Effector memory CD4-positive, alpha-beta T cell (primary cell): ENCODE results near the gene RNF144A.
"Not testable (repeated sequence)": the region's sequence is repeated elsewhere in the genome, so short reads cannot be mapped to it uniquely, and the experiment has no call there.

Experiments
- DNase-seq, 3 donors: peaks; one replicate each; pipeline ENCODE4 v3.0.0-alpha.2; 2020
- H3K27ac ChIP-seq: 2 replicates; pipeline ENCODE4 v1.7.0; 2013; ENCODE audit warnings: mild to moderate bottlenecking, low read length, moderate library complexity; ENCODE audit not compliant: insufficient read depth, poor library complexity, severe bottlenecking
- H3K27me3 ChIP-seq: replicated peaks from 2 replicates; pipeline ENCODE4 v1.7.0; 2013; ENCODE audit warnings: mild to moderate bottlenecking, low read length; ENCODE audit not compliant: insufficient read depth, control insufficient read depth, poor library complexity, severe bottlenecking
- H3K36me3 ChIP-seq: 2 replicates; pipeline ENCODE4 v1.7.0; 2013; ENCODE audit warnings: mild to moderate bottlenecking, low read length, moderate library complexity; ENCODE audit not compliant: control insufficient read depth, insufficient read depth
- H3K4me1 ChIP-seq: 2 replicates; pipeline ENCODE4 v1.7.0; 2013; ENCODE audit warnings: low read length, mild to moderate bottlenecking; ENCODE audit not compliant: control insufficient read depth, insufficient read depth, poor library complexity, severe bottlenecking
- H3K4me3 ChIP-seq: 2 replicates; pipeline ENCODE4 v1.7.0; 2013; ENCODE audit warnings: low read length, low read depth, mild to moderate bottlenecking; ENCODE audit not compliant: insufficient read depth, poor library complexity, severe bottlenecking
- H3K9me3 ChIP-seq: 2 replicates; pipeline ENCODE4 v1.7.0; 2013; ENCODE audit warnings: mild to moderate bottlenecking, low read length, moderate library complexity; ENCODE audit not compliant: control insufficient read depth

Gene RNF144A

GRCh38 chr2:6934758-6935651 is 17.8 kb downstream of the RNF144A start:
- Histone ChIP-seq H3K27me3 (no peaks in the 10 kb centered on the region), H3K9me3 (no peaks in the 10 kb centered on the region), H3K4me1 (peaks cover 4% of the 10 kb centered on the region), H3K4me3 (no peak overlapping the region), H3K27ac (no peak overlapping the region), H3K36me3 (no peaks in the 10 kb centered on the region)
- no peak for DNase-seq

GRCh38 chr2:6935652-6936020 is 18.4 kb downstream of the RNF144A start:
- H3K4me3 ChIP-seq, H3K36me3 ChIP-seq, DNase-seq, H3K4me1 ChIP-seq, H3K27me3 ChIP-seq, H3K9me3 ChIP-seq, H3K27ac ChIP-seq: not testable (repeated sequence)

- H3K4me3 ChIP-seq, result no peak overlapping the region
- H3K27ac ChIP-seq, result no peak overlapping the region
- DNase-seq, result no peak
Observed at GRCh38 chr2:6937157-6937556, 19.9 kb downstream of the RNF144A start.

GRCh38 chr2:6937582-6937981 is 20.4 kb downstream of the RNF144A start:
- no peak for DNase-seq
- Histone ChIP-seq H3K4me3 (no peak overlapping the region), H3K4me1 (peaks cover 4% of the 10 kb centered on the region), H3K27ac (no peak overlapping the region), H3K36me3 (peaks cover 11% of the 10 kb centered on the region), H3K9me3 (no peaks in the 10 kb centered on the region), H3K27me3 (no peaks in the 10 kb centered on the region)

More at GRCh38 chr2:6937157-6937556, 19.9 kb downstream of the RNF144A start:
- Histone ChIP-seq H3K9me3 (no peaks in the 10 kb centered on the region), H3K27me3 (no peaks in the 10 kb centered on the region), H3K36me3 (peaks cover 11% of the 10 kb centered on the region), H3K4me1 (peaks cover 4% of the 10 kb centered on the region)

GRCh38 chr2:6939071-6939470 is 21.9 kb downstream of the RNF144A start:
- no peak for DNase-seq
- Histone ChIP-seq H3K27me3 (no peaks in the 10 kb centered on the region), H3K4me3 (no peak overlapping the region), H3K36me3 (peaks cover 22% of the 10 kb centered on the region), H3K4me1 (peaks cover 4% of the 10 kb centered on the region), H3K27ac (no peak overlapping the region), H3K9me3 (no peaks in the 10 kb centered on the region)

- Histone ChIP-seq H3K36me3 (peaks cover 22% of the 10 kb centered on the region), H3K9me3 (no peaks in the 10 kb centered on the region), H3K27me3 (no peaks in the 10 kb centered on the region), H3K4me3 (no peak overlapping the region), H3K4me1 (peaks cover 3% of the 10 kb centered on the region), H3K27ac (no peak overlapping the region)
- no peak for DNase-seq
Observed at GRCh38 chr2:6940820-6941219, 23.6 kb downstream of the RNF144A start.

GRCh38 chr2:6941299-6942046 is 24.3 kb downstream of the RNF144A start:
- Histone ChIP-seq H3K36me3 (peaks cover 22% of the 10 kb centered on the region), H3K4me1 (peaks cover 3% of the 10 kb centered on the region), H3K4me3 (no peak overlapping the region), H3K9me3 (no peaks in the 10 kb centered on the region), H3K27ac (no peak overlapping the region), H3K27me3 (no peaks in the 10 kb centered on the region)
- no peak for DNase-seq

- no peaks in the 10 kb centered on the region for H3K27me3 ChIP-seq
- peaks cover 22% of the 10 kb centered on the region for H3K36me3 ChIP-seq
- no peak for DNase-seq
- peaks cover 3% of the 10 kb centered on the region for H3K4me1 ChIP-seq
- no peak overlapping the region for H3K27ac ChIP-seq
- no peak overlapping the region for H3K4me3 ChIP-seq
- no peaks in the 10 kb centered on the region for H3K9me3 ChIP-seq
Observed at GRCh38 chr2:6942848-6943247, 25.6 kb downstream of the RNF144A start.

- H3K36me3 ChIP-seq, result peaks cover 26% of the 10 kb centered on the region
- H3K4me3 ChIP-seq, result no peak overlapping the region
- no peak for DNase-seq
- no peak overlapping the region for H3K27ac ChIP-seq
- H3K27me3 ChIP-seq, result no peaks in the 10 kb centered on the region
- peaks cover 3% of the 10 kb centered on the region for H3K4me1 ChIP-seq
- H3K9me3 ChIP-seq, result no peaks in the 10 kb centered on the region
Observed at GRCh38 chr2:6943523-6943922, 26.3 kb downstream of the RNF144A start.

GRCh38 chr2:6943971-6944370 is 26.8 kb downstream of the RNF144A start:
- H3K36me3 ChIP-seq, result peaks cover 30% of the 10 kb centered on the region
- no peak overlapping the region for H3K27ac ChIP-seq
- H3K9me3 ChIP-seq, result no peaks in the 10 kb centered on the region
- H3K27me3 ChIP-seq, result no peaks in the 10 kb centered on the region
- no peak overlapping the region for H3K4me3 ChIP-seq
- DNase-seq, result no peak
- peaks cover 3% of the 10 kb centered on the region for H3K4me1 ChIP-seq
